HG03139 (cell line): ENCODE measurements around the gene NOL6.
"Not testable (repeated sequence)": the region's sequence is repeated elsewhere in the genome, so short reads cannot be mapped to it uniquely, and the experiment has no call there.

Experiments used
- ATAC-seq: cut with Tn5 transposase; IDR thresholded peaks from one replicate; pipeline ENCODE4 v1.9.1; 2021; ENCODE audit not compliant: unreplicated experiment

The NOL6 gene

GRCh38 chr9:33472171-33472880, 1.4 kb downstream of the NOL6 start:
- ATAC-seq = no peak

DNA sequence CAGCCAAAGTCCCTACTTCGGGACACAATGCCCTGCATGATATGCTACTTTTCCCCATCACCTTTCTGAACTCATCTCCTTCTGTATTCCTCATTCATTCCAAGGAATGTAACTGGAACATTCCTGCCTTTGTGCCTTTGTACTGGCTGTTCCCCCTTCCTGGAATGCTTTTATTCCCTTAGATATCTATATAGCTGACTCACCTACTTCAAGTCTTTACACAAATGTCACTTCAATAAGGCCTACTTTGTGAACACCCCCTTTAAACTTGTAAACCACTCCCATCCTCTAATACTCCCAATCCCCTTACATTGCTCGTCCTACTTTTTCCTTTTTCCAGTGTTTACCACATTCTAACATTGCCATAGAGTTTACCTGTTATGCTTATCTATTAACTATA, 2.4 kb downstream of the NOL6 start:
- no peak for ATAC-seq

DNA sequence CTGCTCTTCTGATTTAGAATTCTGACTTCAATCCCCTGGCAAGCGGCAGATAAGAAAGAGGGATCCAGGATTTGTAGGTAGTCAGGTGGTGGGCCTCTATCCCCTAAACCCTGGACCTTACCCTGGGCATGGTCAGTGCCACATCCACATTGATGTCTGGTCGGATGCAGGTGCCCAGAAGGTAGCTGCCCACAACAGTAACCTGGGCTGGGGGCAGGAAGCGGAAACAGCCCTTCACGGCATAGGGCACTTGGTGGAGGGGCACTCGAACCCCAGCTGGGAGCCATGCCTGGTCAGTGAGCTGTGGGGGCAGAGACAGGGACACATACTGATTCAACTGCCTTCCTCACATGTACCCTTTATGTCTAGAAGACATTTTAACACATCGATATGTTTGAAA, 3.8 kb downstream of the NOL6 start:
- no peak for ATAC-seq

- ATAC-seq = no peak
These were observed 4.7 kb downstream of the NOL6 start for GRCh38 chr9:33468797-33469621.

DNA sequence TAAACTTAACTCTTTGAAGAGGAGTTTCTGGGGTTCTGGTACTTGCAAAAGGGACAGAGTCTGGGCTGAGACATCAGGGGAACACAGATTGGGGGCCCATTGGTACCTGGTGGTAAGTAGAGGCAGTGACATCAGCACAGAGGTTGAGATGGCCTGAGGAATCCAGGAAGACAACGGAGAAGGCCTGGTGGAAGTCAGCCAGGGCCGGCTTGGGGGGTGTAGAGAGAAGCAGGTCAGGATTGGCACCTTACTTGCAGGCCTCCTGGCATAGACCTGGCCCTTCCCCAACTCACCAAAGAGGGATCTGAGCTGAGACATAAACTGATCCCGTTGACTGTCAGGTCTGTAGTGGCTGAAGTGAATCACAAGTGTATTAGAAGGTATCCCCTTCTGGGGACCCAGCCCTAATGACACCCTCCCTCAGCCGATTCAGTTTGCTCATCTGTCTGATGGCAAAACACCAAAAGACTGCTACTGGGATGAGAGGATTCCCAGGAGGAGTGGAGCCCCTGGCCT, 5.5 kb downstream of the NOL6 start:
- no peak for ATAC-seq

- ATAC-seq = no peak
These were observed 6.2 kb downstream of the NOL6 start for GRCh38 chr9:33467526-33467925.

DNA sequence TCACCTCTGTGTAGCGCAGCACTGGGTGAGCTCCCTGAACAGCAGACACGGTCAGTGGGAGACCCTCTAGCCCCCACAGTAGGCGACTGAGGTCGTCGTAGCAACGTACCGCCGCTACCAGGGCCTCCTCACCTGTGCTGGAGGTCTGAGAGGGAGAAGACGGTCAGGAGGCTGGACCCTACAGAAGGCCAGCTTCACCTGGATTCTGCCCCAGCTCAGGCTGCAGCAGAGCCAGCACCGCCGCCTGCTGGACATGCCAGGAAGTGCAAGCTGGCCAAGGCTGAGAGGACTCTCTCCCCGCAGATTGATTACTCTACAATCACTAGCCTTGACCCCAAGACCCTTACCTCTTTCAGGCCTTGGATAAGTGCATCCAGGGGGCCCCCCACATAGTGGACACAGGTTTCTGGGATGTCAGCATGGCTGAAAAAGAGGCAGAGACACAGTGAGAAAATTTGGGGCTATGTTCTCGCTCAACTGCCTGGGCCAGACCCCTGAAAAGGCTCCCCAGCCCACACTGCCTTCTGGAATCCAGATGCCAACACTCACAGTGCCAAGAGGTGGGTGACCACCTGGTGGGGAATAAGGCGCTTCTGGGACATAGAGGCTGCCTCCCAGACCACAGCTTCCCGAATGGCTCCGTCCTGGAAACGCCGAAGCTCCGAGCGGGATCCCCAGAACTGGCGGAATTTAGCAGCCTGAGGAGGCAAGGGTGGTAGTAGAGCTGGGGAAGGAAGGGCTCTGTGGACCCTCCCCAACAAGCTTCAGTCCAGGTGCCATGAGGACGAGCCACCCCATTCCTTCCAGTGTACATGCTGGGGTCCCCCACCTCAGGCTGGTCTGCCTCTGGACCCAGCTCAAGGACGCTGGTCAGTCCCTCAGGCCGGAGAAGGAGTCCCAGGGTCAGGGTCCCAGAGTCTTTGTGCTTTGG, 6.9 kb downstream of the NOL6 start:
- ATAC-seq = no peak

GRCh38 chr9:33465596-33466564, 7.8 kb downstream of the NOL6 start:
- ATAC-seq = no peak

GRCh38 chr9:33465096-33465495, 8.6 kb downstream of the NOL6 start:
- no peak for ATAC-seq

DNA sequence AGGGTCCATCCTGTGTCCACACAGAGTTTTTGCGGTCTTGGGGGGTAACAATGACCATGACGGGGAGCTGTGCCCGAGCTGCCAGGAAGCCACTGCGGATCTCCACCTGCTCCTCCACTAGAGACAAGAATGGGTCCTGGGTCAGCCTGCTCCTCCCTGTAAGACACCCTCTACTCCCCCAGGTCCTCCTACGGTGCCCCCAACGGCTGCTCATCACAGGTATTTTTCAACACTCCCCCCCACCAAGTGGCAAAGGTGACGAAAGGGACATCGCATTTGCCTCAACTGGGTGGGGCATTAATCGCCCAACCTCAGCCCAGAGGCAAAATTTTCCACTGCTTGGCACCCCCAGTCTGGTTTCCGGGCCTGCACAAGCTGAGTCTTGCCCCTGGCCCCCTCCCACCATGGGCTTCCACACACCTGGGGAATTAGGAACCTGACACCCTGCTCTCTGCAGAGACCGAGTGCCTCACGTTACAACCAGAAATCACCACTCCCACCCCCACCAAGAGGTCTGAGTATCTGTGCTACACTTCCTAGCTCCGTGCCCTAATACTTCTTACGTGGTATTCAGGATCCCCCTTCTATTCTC, 9.6 kb downstream of the NOL6 start:
- no peak for ATAC-seq

DNA sequence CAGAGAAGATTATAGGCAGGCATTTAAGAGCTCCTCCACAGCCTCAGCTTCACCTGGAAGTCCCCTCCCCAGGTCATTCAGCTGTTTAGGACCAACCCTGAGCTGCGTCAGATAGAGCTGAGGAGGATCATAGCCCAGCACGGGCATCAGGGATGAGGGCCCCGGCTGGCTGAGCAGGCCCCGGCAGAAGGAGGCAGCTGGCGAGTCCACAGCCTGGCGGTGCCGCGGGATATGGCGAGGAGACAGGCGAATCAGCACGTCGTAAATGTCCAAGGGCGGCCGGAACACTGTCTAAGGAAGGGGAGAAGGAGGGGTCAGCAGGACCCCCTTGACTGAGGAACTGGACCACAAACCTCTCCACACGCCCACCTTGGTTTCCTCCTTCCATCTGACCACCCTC, 10.6 kb downstream of the NOL6 start:
- no peak for ATAC-seq

- ATAC-seq = no peak
These were observed 12.2 kb downstream of the NOL6 start for GRCh38 chr9:33461492-33461891.

DNA sequence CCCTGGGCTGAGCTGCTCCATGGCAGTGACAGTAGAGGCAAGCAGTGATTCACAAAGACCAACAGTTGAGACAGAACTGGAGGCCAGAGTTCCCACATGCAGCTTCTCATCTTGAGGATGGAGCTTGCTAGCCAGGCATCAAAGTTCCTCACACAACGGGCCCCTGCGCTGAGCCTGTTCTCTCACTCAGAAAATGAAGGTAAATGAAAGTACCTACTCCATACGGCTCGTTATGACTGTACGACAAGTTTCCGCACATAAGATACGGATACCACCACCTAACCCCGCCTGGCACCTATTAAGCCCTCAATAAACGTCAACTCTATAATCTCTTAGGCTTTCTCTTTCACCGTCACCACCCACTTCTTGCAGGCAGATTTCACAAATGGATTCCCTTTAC, 12.9 kb downstream of the NOL6 start:
- ATAC-seq = no peak

GRCh38 chr9:33459115-33459514, 14.6 kb downstream of the NOL6 start:
- ATAC-seq = no peak

GRCh38 chr9:33458444-33458843, 15.3 kb downstream of the NOL6 start:
- no peak for ATAC-seq

GRCh38 chr9:33455945-33456344, 17.8 kb downstream of the NOL6 start:
- ATAC-seq = no peak

DNA sequence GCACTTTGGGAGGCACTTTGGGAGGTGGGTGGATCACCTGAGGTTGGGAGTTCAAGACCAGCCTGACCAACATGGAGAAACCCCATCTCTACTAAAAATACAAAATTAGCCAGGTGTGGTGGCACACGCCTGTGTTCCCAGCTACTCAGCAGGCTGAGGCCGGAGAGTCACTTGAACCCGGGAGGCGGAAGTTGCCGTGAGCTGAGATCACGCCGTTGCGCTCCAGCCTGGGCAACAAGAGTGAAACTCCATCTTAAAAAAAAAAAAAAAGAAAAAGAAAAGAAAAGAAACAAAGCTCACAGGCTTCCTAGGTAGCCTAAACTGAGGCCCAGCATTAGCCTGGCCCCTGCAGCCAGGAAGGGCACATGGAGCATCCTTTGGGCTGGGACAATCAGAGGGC, 18.3 kb downstream of the NOL6 start:
- not testable (repeated sequence) for ATAC-seq

DNA sequence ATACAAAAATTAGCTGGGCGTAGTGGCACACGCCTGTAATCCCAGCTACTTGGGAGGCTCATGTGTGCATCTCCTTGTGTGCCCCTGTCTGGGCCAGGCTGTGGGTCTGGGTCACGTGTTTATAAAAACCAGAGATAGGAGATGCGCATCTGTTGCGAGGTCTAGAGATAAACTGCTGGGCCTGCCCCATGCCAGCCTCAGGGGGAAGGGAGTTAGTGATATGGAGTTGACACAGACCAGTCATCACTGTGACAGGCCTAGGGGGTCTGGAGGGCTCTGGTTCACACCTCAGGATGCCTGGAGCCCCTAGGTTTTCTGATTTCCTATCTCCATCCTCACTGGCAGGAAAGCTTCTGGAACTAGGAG, 19.1 kb downstream of the NOL6 start:
- ATAC-seq = not testable (repeated sequence)

DNA sequence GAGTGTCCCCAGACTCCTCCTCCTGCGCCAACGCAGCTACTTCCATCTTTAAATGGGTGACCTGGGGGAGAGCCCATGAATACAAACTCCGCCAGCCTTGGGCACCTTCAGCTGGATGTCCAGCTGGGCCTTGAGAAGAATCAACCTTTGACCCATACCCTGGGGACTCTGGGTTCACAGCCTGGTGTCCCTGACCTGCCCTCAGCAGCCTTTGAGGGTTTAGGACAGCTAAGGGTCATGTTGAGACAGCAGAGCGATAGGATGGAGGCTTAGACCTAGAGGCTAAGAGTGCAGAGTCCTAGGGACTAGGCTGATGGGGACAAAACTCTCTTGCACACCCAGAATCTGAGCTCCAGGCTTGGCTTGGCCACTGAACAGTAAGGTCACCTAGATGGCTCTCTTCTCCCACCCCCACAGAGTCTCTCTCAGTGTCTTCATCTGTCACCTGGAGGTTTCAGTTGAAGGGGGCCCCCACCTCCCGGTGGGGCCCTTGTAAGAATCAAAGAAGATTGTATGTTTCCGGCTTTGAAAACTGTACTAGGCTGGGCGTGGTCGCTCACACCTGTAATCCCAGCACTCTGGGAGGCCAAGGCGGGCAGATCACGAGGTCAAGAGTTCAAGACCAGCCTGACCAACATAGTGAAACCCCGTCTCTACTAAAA, 19.6 kb downstream of the NOL6 start:
- ATAC-seq = no peak
